ENCODE results near the gene EIF3B.
"Not testable (repeated sequence)": the region's sequence is repeated elsewhere in the genome, so short reads cannot be mapped to it uniquely, and the experiment has no call there.

Gene EIF3B

DNA sequence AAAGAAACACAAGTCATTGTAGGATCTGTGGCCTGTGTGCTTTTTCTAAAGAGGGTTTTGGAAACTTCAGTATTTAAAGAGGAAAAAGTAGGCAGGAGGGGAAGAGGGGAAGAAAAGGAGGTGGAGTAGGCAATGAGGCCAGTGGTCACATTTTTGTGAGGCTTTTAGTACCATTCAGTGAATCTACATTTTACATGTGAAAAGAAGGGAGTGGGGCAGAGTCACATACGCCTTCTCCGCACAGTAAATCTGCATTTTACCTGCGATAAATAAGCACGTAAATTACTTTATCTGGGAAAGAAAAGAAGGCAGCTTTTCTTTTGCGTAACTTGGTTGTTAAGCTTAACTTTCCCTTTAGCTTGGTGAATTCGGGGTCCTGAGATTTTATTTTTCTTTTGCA lies 62.0 kb downstream of the EIF3B start:
- H3K36me3 ChIP-seq (ENCODE audit: insufficient read depth, low read length): no peaks in the 10 kb centered on the region
- no peaks in the 10 kb centered on the region for H3K27me3 ChIP-seq (ENCODE audit: insufficient read depth, low read length)
- no peak overlapping the region for H3K4me3 ChIP-seq (ENCODE audit: low read depth, low read length)
- peaks cover 6% of the 10 kb centered on the region for H3K79me2 ChIP-seq (ENCODE audit: control insufficient read depth, insufficient read depth, low read length, unreplicated experiment)
- no peak overlapping the region for H3K27ac ChIP-seq (ENCODE audit: low read depth, low read length)
- H2AFZ ChIP-seq (ENCODE audit: low read length, unreplicated experiment): no peak overlapping the region
- H3K4me1 ChIP-seq (ENCODE audit: control insufficient read depth, insufficient read depth, low read length, unreplicated experiment): peaks cover 21% of the 10 kb centered on the region

DNA sequence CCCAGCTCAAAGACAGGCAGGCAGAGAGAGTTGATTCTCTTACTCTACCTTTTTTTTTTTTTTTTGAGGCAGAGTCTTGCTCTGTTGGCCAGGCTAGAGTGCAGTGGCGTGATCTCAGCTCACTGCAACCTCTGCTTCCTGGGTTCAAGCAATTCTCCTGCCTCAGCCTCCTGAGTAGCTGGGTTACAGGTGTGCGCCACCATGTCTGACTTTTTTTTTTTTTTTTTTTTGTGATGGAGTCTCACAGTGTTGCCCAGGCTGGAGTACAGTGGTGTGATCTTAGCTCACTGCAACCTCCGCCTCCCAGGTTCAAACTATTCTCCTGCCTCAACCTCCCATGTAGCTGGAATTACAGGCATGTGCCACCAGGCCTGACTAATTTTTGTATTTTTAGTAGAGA lies 62.6 kb downstream of the EIF3B start:
- H3K4me1 ChIP-seq (ENCODE audit: control insufficient read depth, insufficient read depth, low read length, unreplicated experiment): peaks cover 16% of the 10 kb centered on the region
- not testable (repeated sequence) for H3K79me2 ChIP-seq (ENCODE audit: control insufficient read depth, insufficient read depth, low read length, unreplicated experiment); H3K4me3 ChIP-seq (ENCODE audit: low read depth, low read length); H3K36me3 ChIP-seq (ENCODE audit: insufficient read depth, low read length); H3K27me3 ChIP-seq (ENCODE audit: insufficient read depth, low read length); H2AFZ ChIP-seq (ENCODE audit: low read length, unreplicated experiment); H3K27ac ChIP-seq (ENCODE audit: low read depth, low read length)

DNA sequence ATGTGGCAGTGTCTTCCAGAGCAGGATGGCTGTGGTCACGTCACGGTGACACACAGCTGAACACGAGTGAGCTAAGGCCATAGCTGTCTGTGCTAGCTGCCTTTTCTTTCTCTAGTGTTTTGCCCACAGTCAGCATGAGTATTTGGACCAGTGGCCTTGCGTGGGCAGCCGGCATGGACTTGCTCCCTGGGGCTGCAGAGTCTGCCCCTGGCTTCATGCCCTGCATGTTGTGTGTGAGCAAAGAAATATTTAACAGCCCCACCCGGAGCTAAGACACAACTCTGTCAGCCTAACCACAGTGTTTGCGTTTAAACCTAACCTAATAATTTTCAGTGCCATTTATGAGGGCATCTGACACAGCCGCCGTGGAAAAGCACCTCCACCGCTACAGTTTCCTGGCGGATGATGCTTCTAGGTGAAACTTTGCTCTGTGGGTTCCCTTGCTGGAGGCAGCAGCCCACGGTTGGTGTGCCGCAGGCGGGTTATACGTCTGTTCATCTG lies 63.4 kb downstream of the EIF3B start:
- H2AFZ ChIP-seq (ENCODE audit: low read length, unreplicated experiment): no peak overlapping the region
- peaks cover 6% of the 10 kb centered on the region for H3K79me2 ChIP-seq (ENCODE audit: control insufficient read depth, insufficient read depth, low read length, unreplicated experiment)
- no peaks in the 10 kb centered on the region for H3K27me3 ChIP-seq (ENCODE audit: insufficient read depth, low read length)
- H3K27ac ChIP-seq (ENCODE audit: low read depth, low read length): no peak overlapping the region
- H3K36me3 ChIP-seq (ENCODE audit: insufficient read depth, low read length): no peaks in the 10 kb centered on the region
- H3K4me1 ChIP-seq (ENCODE audit: control insufficient read depth, insufficient read depth, low read length, unreplicated experiment): peaks cover 8% of the 10 kb centered on the region
- H3K4me3 ChIP-seq (ENCODE audit: low read depth, low read length): no peak overlapping the region

DNA sequence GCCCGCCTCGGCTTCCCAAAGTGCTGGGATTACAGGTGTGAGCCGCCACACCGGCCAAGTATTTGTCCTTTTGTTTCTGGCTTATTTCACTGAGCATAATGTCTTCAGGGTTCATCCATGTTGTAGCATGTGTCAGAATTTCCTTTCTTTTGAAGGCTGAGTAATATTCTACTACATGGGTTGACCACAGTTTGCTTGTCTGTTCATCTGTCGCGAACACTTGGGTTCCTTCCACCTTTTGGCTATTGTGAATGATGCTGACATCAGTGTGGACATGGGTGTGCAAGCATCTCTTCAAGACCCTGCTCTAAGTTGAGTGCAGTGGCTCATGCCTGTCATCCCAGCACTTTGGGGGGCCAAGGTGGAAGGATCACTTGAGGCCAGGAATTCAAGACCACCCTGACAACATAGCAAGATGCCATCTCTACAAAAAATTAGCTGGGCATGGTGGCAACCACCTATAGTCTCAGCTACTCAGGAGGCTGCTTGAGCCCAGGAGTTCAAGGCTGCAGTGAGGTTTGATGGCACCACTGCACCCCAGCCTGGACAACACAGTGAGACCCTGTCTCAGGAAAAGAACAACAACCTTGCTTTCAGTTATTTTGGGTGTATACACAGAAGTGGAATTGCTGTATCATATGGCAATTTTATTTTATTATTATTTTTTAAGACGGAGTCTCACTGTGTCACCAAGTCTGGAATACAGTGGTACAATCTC lies 65.7 kb downstream of the EIF3B start:
- no peaks in the 10 kb centered on the region for H3K27me3 ChIP-seq (ENCODE audit: insufficient read depth, low read length)
- no peaks in the 10 kb centered on the region for H3K36me3 ChIP-seq (ENCODE audit: insufficient read depth, low read length)
- H3K4me3 ChIP-seq (ENCODE audit: low read depth, low read length): no peak overlapping the region
- no peak overlapping the region for H3K27ac ChIP-seq (ENCODE audit: low read depth, low read length)
- H3K4me1 ChIP-seq (ENCODE audit: control insufficient read depth, insufficient read depth, low read length, unreplicated experiment): peaks cover 3% of the 10 kb centered on the region
- H2AFZ ChIP-seq (ENCODE audit: low read length, unreplicated experiment): no peak overlapping the region
- H3K79me2 ChIP-seq (ENCODE audit: control insufficient read depth, insufficient read depth, low read length, unreplicated experiment): peaks cover 3% of the 10 kb centered on the region

DNA sequence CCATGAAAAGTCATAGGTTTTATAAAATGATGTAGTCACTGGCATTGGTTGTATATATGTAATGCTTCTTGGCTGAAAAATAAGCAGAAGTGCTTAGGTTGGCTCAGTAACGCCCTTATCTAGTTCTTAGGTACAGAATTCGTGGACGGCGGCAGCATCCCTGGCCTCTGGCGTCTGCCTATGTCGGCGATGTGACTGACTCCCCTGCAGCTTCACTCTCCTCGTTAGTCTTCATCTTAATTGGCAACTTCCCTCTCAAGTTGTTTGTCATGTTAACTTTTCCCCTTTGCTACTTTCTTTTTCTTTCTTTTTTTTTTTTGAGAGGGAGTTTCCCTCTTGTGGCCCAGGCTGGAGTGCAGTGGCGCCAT lies 67.3 kb downstream of the EIF3B start:
- H3K27ac ChIP-seq (ENCODE audit: low read depth, low read length): no peak overlapping the region
- H3K4me1 ChIP-seq (ENCODE audit: control insufficient read depth, insufficient read depth, low read length, unreplicated experiment): peaks cover 3% of the 10 kb centered on the region
- H3K79me2 ChIP-seq (ENCODE audit: control insufficient read depth, insufficient read depth, low read length, unreplicated experiment): peaks cover 3% of the 10 kb centered on the region
- no peak overlapping the region for H3K4me3 ChIP-seq (ENCODE audit: low read depth, low read length)
- H3K27me3 ChIP-seq (ENCODE audit: insufficient read depth, low read length): no peaks in the 10 kb centered on the region
- no peaks in the 10 kb centered on the region for H3K36me3 ChIP-seq (ENCODE audit: insufficient read depth, low read length)
- no peak overlapping the region for H2AFZ ChIP-seq (ENCODE audit: low read length, unreplicated experiment)

DNA sequence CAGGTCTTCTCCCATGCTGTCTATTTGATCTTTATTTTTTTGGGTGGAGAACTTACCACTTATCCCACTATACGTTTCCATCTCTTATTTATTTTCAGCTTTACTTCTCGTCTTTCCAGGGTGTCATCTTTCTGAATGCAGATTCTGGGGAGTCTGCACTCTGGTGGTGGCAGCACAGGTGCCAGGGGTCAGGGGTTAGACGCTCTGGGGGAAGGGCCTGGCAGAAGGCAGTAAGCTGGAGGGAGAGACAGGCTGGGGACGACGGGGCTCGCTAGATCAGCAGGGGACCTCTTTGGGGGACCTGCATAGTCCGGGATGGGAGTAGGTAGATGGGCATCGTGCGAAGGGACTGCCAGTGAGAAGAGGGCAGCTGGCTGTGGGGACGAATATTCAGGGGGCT lies 71.1 kb downstream of the EIF3B start:
- Histone ChIP-seq H3K79me2 (ENCODE audit: control insufficient read depth, insufficient read depth, low read length, unreplicated experiment) (no peaks in the 10 kb centered on the region), H3K4me3 (ENCODE audit: low read depth, low read length) (no peak overlapping the region), H3K27ac (ENCODE audit: low read depth, low read length) (no peak overlapping the region), H3K27me3 (ENCODE audit: insufficient read depth, low read length) (no peaks in the 10 kb centered on the region), H3K36me3 (ENCODE audit: insufficient read depth, low read length) (no peaks in the 10 kb centered on the region), H3K4me1 (ENCODE audit: control insufficient read depth, insufficient read depth, low read length, unreplicated experiment) (no peaks in the 10 kb centered on the region), H2AFZ (ENCODE audit: low read length, unreplicated experiment) (no peak overlapping the region)
